A673 (cell line): ENCODE measurements around the gene CCR4.

Source experiments
- CTCF ChIP-seq: fragments of 300-800, 200-600 bp; sonication (generic); conservative IDR thresholded peaks from 2 replicates; pipeline ENCODE4 v1.5.1; 2017; ENCODE audit warnings: low read depth, mild to moderate bottlenecking, antibody characterized with exemption, low read length, moderate library complexity, mixed read lengths
- EZH2 ChIP-seq: fragments of 200-600 bp; sonication (generic); IDR thresholded peaks from 2 replicates; pipeline ENCODE4 v1.6.1; 2017; ENCODE audit warnings: borderline replicate concordance, low read depth, mild to moderate bottlenecking, mixed read lengths, antibody characterized with exemption, low read length; ENCODE audit not compliant: poor library complexity, severe bottlenecking

DNA sequence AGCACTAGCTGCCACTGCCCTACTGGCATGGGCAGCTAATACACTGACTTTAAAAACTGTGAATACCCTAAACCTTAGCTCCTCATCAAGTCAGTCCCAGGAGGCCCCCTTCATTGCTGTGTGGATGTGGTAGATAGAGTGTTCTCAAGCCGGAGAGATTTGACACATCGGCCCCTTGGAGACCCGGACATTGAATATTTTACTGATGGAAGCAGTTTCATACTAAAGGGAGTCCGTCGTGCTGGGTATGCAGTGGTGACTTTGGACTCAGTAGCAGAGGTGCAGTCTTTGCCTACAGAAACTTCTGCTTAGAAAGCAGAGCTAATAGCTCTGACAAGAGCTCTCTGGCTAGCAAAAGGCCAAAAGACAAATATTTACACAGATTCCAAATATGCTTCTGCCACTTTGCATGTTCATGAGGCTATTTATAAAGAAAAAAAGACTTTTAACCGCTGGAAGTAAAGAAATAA is 17.5 kb downstream of the CCR4 start:
- TF ChIP-seq CTCF: no peak
- no peak for TF ChIP-seq EZH2
